Endodermal cell (in vitro differentiated cells): ENCODE data around the gene ARMCX6. TPM values are rescaled to one million over a fixed set of nuclear protein-coding genes. Genes with fewer than 3 reads are reported as not detected.
"Not testable (repeated sequence)": the region's sequence is repeated elsewhere in the genome, so short reads cannot be mapped to it uniquely, and the experiment has no call there.

Source experiments
- DNase-seq: peaks from one replicate; pipeline ENCODE4 v3.0.0-alpha.2; 2017
- H3K27ac ChIP-seq: 2 replicates; pipeline ENCODE4 v1.5.1; 2013; ENCODE audit warnings: mild to moderate bottlenecking, low read depth, low read length, moderate library complexity
- H3K27me3 ChIP-seq: 2 replicates; pipeline ENCODE4 v1.6.1; 2013; ENCODE audit warnings: mild to moderate bottlenecking, low read length, moderate library complexity; ENCODE audit not compliant: insufficient read depth, control insufficient read depth, poor library complexity, severe bottlenecking
- H3K36me3 ChIP-seq: 2 replicates; pipeline ENCODE4 v1.7.0; 2013; ENCODE audit warnings: mild to moderate bottlenecking, low read length, moderate library complexity; ENCODE audit not compliant: control insufficient read depth, insufficient read depth
- H3K4me1 ChIP-seq: one replicate; pipeline ENCODE4 v1.7.0; 2013; ENCODE audit warnings: low read length; ENCODE audit not compliant: control insufficient read depth, insufficient read depth
- H3K4me3 ChIP-seq: 2 replicates; pipeline ENCODE4 v1.5.1; 2013; ENCODE audit warnings: mild to moderate bottlenecking, low read length, moderate library complexity
- H3K9ac ChIP-seq: 2 replicates; pipeline ENCODE4 v1.6.1; 2013; ENCODE audit warnings: mild to moderate bottlenecking, low read length, moderate library complexity; ENCODE audit not compliant: poor library complexity, severe bottlenecking; ENCODE audit errors: extremely low read depth
- H3K9me3 ChIP-seq: 2 replicates; pipeline ENCODE4 v1.6.1; 2013; ENCODE audit warnings: mild to moderate bottlenecking, low read length, moderate library complexity; ENCODE audit not compliant: control insufficient read depth
- H3K27ac Mint-ChIP-seq: 2 replicates; pipeline ENCODE4 v1.8.0; 2020; ENCODE audit warnings: mixed read lengths
- H3K27me3 Mint-ChIP-seq: 2 replicates; pipeline ENCODE4 v1.8.0; 2021; ENCODE audit warnings: mild to moderate bottlenecking, mixed read lengths; ENCODE audit not compliant: insufficient read depth
- H3K36me3 Mint-ChIP-seq: 2 replicates; pipeline ENCODE4 v1.8.0; 2020; ENCODE audit warnings: low read depth, mixed read lengths
- H3K4me1 Mint-ChIP-seq: 2 replicates; pipeline ENCODE4 v1.8.0; 2020; ENCODE audit warnings: mixed read lengths
- H3K4me3 Mint-ChIP-seq: 2 replicates; pipeline ENCODE4 v1.8.0; 2020; ENCODE audit warnings: mild to moderate bottlenecking, moderate library complexity, mixed read lengths
- H3K9me3 Mint-ChIP-seq: 2 replicates; pipeline ENCODE4 v1.8.0; 2020; ENCODE audit warnings: mild to moderate bottlenecking, mixed read lengths
- CTCF ChIP-seq: fragments of 200-600 bp; sonication (generic); conservative IDR thresholded peaks from 2 replicates; pipeline ENCODE4 v1.5.0; 2021; ENCODE audit warnings: antibody characterized with exemption, mild to moderate bottlenecking
- WGBS, 2 experiments: methylation state at CpG; one replicate each; pipeline versions ENCODE4 v1.1.5 to v1.1.7; 2013; ENCODE audit warnings: missing lambda C conversion rate in 2 of 2, mixed read lengths in 1 of 2; ENCODE audit not compliant: insufficient coverage in 1 of 2, insufficient read length in 1 of 2; 5-methylcytosine and 5-hydroxymethylcytosine counted together
- total RNA-seq, 2 donors: library from RNA; stranded (reverse); fragmentation: NEBNext Ultra II Directional in 1 of 2; extraction: Animal tissue kit (Norgen Biotek cat#: 25700) in 1 of 2; gene quantifications; 2 replicates in 1 of 2; 3 replicates in 1 of 2; pipeline ENCODE4 v1.2.1, GENCODE V29; 2021

Gene ARMCX6
- total RNA-seq, 2 donors from 2014 or later = 41.3 to 46.7 TPM

DNA sequence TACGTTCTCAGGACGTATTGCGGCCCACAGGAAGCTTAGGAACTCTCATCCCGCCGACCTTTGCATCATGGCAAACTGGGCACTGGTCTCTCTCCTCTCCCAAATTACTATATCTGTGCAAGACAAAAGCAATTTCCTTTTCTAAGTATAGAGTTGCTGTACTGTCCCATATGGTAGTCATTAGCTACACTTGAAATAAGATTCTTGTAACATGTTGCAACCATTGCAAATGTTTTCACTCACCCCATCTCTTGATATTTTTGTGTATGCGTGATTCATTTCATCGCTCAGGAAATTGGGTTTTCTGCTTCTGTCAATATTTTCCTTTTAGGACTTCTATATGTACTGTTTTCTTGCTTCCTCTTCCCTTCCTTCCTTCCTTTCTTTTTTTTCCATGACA lies 15.7 kb downstream of the ARMCX6 start:
- Histone ChIP-seq H3K9ac (no peak overlapping the region), H3K27me3 (no peaks in the 10 kb centered on the region), H3K27ac (no peak overlapping the region), H3K9me3 (no peaks in the 10 kb centered on the region), H3K4me3 (no peak overlapping the region), H3K36me3 (no peaks in the 10 kb centered on the region), H3K4me1 (no peaks in the 10 kb centered on the region)
- H3K27ac Mint-ChIP-seq = no peak overlapping the region
- H3K27me3 Mint-ChIP-seq = no peaks in the 10 kb centered on the region
- no peak for TF ChIP-seq CTCF
- H3K4me3 Mint-ChIP-seq = no peak overlapping the region
- H3K4me1 Mint-ChIP-seq = peaks cover 6% of the 10 kb centered on the region
- no peak for DNase-seq
- WGBS, 2 experiments = 100% methylated on average over 2 of the region's 7 CpGs; no CpG with 5 or more reads in 1 of the 2 experiments
- peaks cover 22% of the 10 kb centered on the region for H3K9me3 Mint-ChIP-seq
- H3K36me3 Mint-ChIP-seq = no peaks in the 10 kb centered on the region

- DNase-seq, H3K36me3 ChIP-seq, H3K9ac ChIP-seq, H3K27ac Mint-ChIP-seq, H3K27ac ChIP-seq, H3K27me3 Mint-ChIP-seq, H3K4me3 ChIP-seq, H3K36me3 Mint-ChIP-seq, H3K4me1 ChIP-seq, H3K9me3 ChIP-seq, H3K4me3 Mint-ChIP-seq, H3K4me1 Mint-ChIP-seq, H3K27me3 ChIP-seq: not testable (repeated sequence)
- peaks cover 33% of the 10 kb centered on the region for H3K9me3 Mint-ChIP-seq
- 88% methylated on average over 4 of the region's 8 CpGs; no CpG with 5 or more reads in 1 of the 2 experiments for WGBS, 2 experiments
Observed at GRCh38 chrX:101599592-101599991, 18.2 kb downstream of the ARMCX6 start.

DNA sequence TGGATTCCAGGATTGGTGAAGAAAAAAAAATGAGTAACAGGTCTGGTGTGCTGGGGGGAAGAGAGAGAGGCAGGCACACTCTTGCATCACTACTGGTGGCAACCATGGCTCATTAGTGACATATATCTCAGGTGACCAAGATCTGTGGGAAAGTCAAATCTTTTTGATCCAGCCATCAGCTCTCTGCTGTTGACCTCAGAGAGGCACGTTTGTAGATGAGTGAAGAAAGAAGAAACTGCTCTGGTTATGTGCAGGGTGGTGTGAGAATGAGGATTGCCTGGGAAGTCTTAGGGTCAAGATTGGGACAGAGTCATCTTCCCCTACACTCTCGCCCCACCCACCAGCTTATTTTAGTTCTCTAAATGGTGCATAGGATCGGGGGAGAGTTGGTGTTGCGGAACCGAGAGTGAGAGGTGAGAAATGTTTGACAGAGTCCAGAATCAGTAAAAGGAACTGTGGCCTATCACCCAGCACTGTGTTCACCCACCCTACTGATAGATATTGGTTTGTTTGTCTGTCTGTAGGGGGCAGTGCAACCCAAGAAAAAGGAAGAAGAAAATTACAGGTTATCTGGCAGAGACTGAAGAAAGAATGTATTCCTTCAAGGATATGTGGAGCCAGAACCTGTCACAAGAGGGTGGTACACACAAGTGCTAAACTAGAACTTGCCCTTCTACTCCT lies 21.9 kb downstream of the ARMCX6 start:
- H3K4me3 ChIP-seq = no peak overlapping the region
- no peaks in the 10 kb centered on the region for H3K27me3 Mint-ChIP-seq
- H3K27ac ChIP-seq = no peak overlapping the region
- DNase-seq = peak; percentile 54
- peak; percentile 80 for TF ChIP-seq CTCF
- H3K4me3 Mint-ChIP-seq = no peak overlapping the region
- no peaks in the 10 kb centered on the region for H3K36me3 Mint-ChIP-seq
- H3K4me1 ChIP-seq = no peaks in the 10 kb centered on the region
- WGBS, 2 experiments = 60% methylated on average over 2 of the region's 5 CpGs; no CpG with 5 or more reads in 1 of the 2 experiments
- H3K9me3 ChIP-seq = no peaks in the 10 kb centered on the region
- no peaks in the 10 kb centered on the region for H3K36me3 ChIP-seq
- H3K9ac ChIP-seq = no peak overlapping the region
- no peak overlapping the region for H3K27ac Mint-ChIP-seq
- peaks cover 42% of the 10 kb centered on the region for H3K9me3 Mint-ChIP-seq
- no peaks in the 10 kb centered on the region for H3K4me1 Mint-ChIP-seq
- no peaks in the 10 kb centered on the region for H3K27me3 ChIP-seq

Other genes with a start within 250 kb of the ARMCX6 start
- 1 to 10 TPM; 2.3 to 3.4 TPM for gene BTK, start 231.8 kb downstream of the ARMCX6 start, total RNA-seq
- gene RPL36A, start 227.0 kb downstream of the ARMCX6 start, total RNA-seq = 100 to 1,000 TPM; 316 to 385 TPM
- gene GLA, start 210.1 kb downstream of the ARMCX6 start, total RNA-seq = 10 to 100 TPM; 33.2 to 35.9 TPM
- 10 to 100 TPM; 75.2 to 80.7 TPM for gene HNRNPH2, start 209.8 kb downstream of the ARMCX6 start, total RNA-seq
- 10 to 100 TPM; 15.5 to 20.4 TPM for gene ARMCX4, start 132.5 kb downstream of the ARMCX6 start, total RNA-seq
- gene ARMCX1, start 67.5 kb downstream of the ARMCX6 start, total RNA-seq = 10 to 100 TPM; 22.4 to 28.5 TPM
- gene ARMCX3, start 5.2 kb upstream of the ARMCX6 start, total RNA-seq = 10 to 100 TPM; 29.4 to 31.9 TPM
- 100 to 1,000 TPM; 142 to 144 TPM for gene ARMCX2, start 41.9 kb upstream of the ARMCX6 start, total RNA-seq